Astrocyte (in vitro differentiated cells and primary cell): ENCODE results near the gene ADGRE1. TPM values are rescaled to one million over a fixed set of nuclear protein-coding genes. Genes with fewer than 3 reads are reported as not detected.

Experiments
- DNase-seq: peaks from one replicate; pipeline ENCODE4 v3.0.0-alpha.2; 2010; ENCODE audit warnings: low read depth
- FAIRE-seq: peaks from 2 replicates; lab custom pipeline; 2011; peaks lifted over from hg19 to GRCh38; lab: Jason Lieb, UNC
- H2AFZ ChIP-seq: 2 replicates; pipeline ENCODE4 v1.6.0; 2012; ENCODE audit warnings: low read depth, low read length, inconsistent platforms
- H3K27ac ChIP-seq: 2 replicates; pipeline ENCODE4 v1.5.1; 2011; ENCODE audit warnings: low read depth, low read length, inconsistent platforms
- H3K27me3 ChIP-seq: 2 replicates; pipeline ENCODE4 v1.6.0; 2011; ENCODE audit warnings: low read length, inconsistent platforms; ENCODE audit not compliant: insufficient read depth
- H3K36me3 ChIP-seq: 2 replicates; pipeline ENCODE4 v1.5.1; 2011; ENCODE audit warnings: low read length, inconsistent platforms; ENCODE audit not compliant: insufficient read depth
- H3K4me1 ChIP-seq: 2 replicates; pipeline ENCODE4 v1.5.1; 2011; ENCODE audit warnings: low read length, inconsistent platforms; ENCODE audit not compliant: insufficient read depth
- H3K4me2 ChIP-seq: 2 replicates; pipeline ENCODE4 v1.6.0; 2012; ENCODE audit warnings: low read length, inconsistent platforms
- H3K4me3 ChIP-seq: 2 replicates; pipeline ENCODE4 v1.5.1; 2011; ENCODE audit warnings: low read depth, mild to moderate bottlenecking, low read length, inconsistent platforms; ENCODE audit not compliant: insufficient read depth
- H3K79me2 ChIP-seq: 2 replicates; pipeline ENCODE4 v1.6.0; 2012; ENCODE audit warnings: mild to moderate bottlenecking, low read length, inconsistent platforms; ENCODE audit not compliant: insufficient read depth
- H3K9ac ChIP-seq: 2 replicates; pipeline ENCODE4 v1.6.0; 2012; ENCODE audit warnings: mild to moderate bottlenecking, low read length, inconsistent platforms
- H3K9me3 ChIP-seq: 2 replicates; pipeline ENCODE4 v1.5.1; 2012; ENCODE audit warnings: low read depth, mild to moderate bottlenecking, low read length, inconsistent platforms; ENCODE audit not compliant: insufficient read depth
- H4K20me1 ChIP-seq: 2 replicates; pipeline ENCODE4 v1.6.0; 2012; ENCODE audit warnings: low read length, inconsistent platforms; ENCODE audit not compliant: insufficient read depth
- H3K27ac Mint-ChIP-seq: one replicate; pipeline ENCODE4 v1.8.0; 2021; ENCODE audit warnings: mild to moderate bottlenecking, mixed read lengths; ENCODE audit not compliant: unreplicated experiment
- H3K27me3 Mint-ChIP-seq: one replicate; pipeline ENCODE4 v1.8.0; 2021; ENCODE audit warnings: low read depth, mixed read lengths; ENCODE audit not compliant: unreplicated experiment
- H3K36me3 Mint-ChIP-seq: one replicate; pipeline ENCODE4 v1.8.0; 2021; ENCODE audit warnings: low read depth, mixed read lengths; ENCODE audit not compliant: unreplicated experiment
- H3K4me1 Mint-ChIP-seq: one replicate; pipeline ENCODE4 v1.8.0; 2021; ENCODE audit warnings: low read depth, mixed read lengths; ENCODE audit not compliant: unreplicated experiment
- H3K4me3 Mint-ChIP-seq: one replicate; pipeline ENCODE4 v1.8.0; 2021; ENCODE audit warnings: mild to moderate bottlenecking, moderate library complexity, mixed read lengths; ENCODE audit not compliant: unreplicated experiment
- H3K9me3 Mint-ChIP-seq: one replicate; pipeline ENCODE4 v1.8.0; 2021; ENCODE audit warnings: mild to moderate bottlenecking, mixed read lengths; ENCODE audit not compliant: unreplicated experiment
- CTCF ChIP-seq: IDR thresholded peaks from 2 replicates; pipeline ENCODE4 v1.5.1; 2011; ENCODE audit warnings: low read depth, mild to moderate bottlenecking, inconsistent platforms, low read length, moderate library complexity; ENCODE audit not compliant: insufficient read depth
- EZH2 ChIP-seq: IDR thresholded peaks from 2 replicates; pipeline ENCODE4 v1.6.1; 2012; ENCODE audit warnings: mild to moderate bottlenecking, low read length, inconsistent platforms; ENCODE audit not compliant: insufficient read depth
- total RNA-seq: library from RNA; stranded (reverse); gene quantifications from 2 replicates; pipeline ENCODE4 v1.2.1, GENCODE V29; 2021

Gene ADGRE1
- total RNA-seq, 1 donor from 2014 or later, result not detected

- Mint-ChIP-seq H3K9me3 (peaks cover 3% of the 10 kb centered on the region), H3K4me1 (no peaks in the 10 kb centered on the region), H3K36me3 (no peaks in the 10 kb centered on the region), H3K27me3 (no peaks in the 10 kb centered on the region), H3K27ac (no peak overlapping the region), H3K4me3 (no peak overlapping the region)
- Histone ChIP-seq H3K4me1 (no peaks in the 10 kb centered on the region), H4K20me1 (no peaks in the 10 kb centered on the region), H3K4me2 (no peak overlapping the region), H3K36me3 (no peaks in the 10 kb centered on the region), H3K27ac (no peak overlapping the region), H3K79me2 (no peaks in the 10 kb centered on the region), H3K9ac (no peak overlapping the region), H3K4me3 (no peak overlapping the region), H3K9me3 (peaks cover 7% of the 10 kb centered on the region), H2AFZ (no peak overlapping the region), H3K27me3 (no peaks in the 10 kb centered on the region)
- no peak for TF ChIP-seq EZH2
- no peak for TF ChIP-seq CTCF
- FAIRE-seq (no peak), DNase-seq (no peak)
Observed at GRCh38 chr19:6894313-6894712, 6.9 kb downstream of the ADGRE1 start.

GRCh38 chr19:6903446-6903845 lies 16.1 kb downstream of the ADGRE1 start:
- H3K27me3 Mint-ChIP-seq, result no peaks in the 10 kb centered on the region

More at GRCh38 chr19:6903446-6903845, 16.1 kb downstream of the ADGRE1 start:
- Histone ChIP-seq H3K79me2 (no peaks in the 10 kb centered on the region), H2AFZ (no peak overlapping the region), H4K20me1 (no peaks in the 10 kb centered on the region), H3K9ac (no peak overlapping the region), H3K4me1 (no peaks in the 10 kb centered on the region), H3K36me3 (no peaks in the 10 kb centered on the region), H3K9me3 (peaks cover 5% of the 10 kb centered on the region), H3K4me2 (no peak overlapping the region), H3K27ac (no peak overlapping the region), H3K4me3 (no peak overlapping the region), H3K27me3 (no peaks in the 10 kb centered on the region)
- DNase-seq (no peak), FAIRE-seq (no peak)
- Mint-ChIP-seq H3K4me1 (no peaks in the 10 kb centered on the region), H3K4me3 (no peak overlapping the region), H3K27ac (no peak overlapping the region), H3K36me3 (no peaks in the 10 kb centered on the region), H3K9me3 (peaks cover 21% of the 10 kb centered on the region)
- no peak for TF ChIP-seq CTCF
- no peak for TF ChIP-seq EZH2
